Muscle layer of duodenum (tissue), 2 donors: ENCODE results near the gene PEX12.
"Not testable (repeated sequence)": the region's sequence is repeated elsewhere in the genome, so short reads cannot be mapped to it uniquely, and the experiment has no call there.

Experiments used
- H3K27ac ChIP-seq: one replicate; pipeline ENCODE4 v1.7.0; 2013; ENCODE audit warnings: mild to moderate bottlenecking, low read length
- H3K27me3 ChIP-seq: one replicate; pipeline ENCODE4 v1.7.0; 2013; ENCODE audit warnings: low read depth, mild to moderate bottlenecking, control low read depth, low read length
- H3K36me3 ChIP-seq, 2 donors: one replicate each; pipeline ENCODE4 v1.7.0; 2013; ENCODE audit warnings: low read length in 2 of 2, control low read depth in 1 of 2, mild to moderate bottlenecking in 1 of 2; ENCODE audit not compliant: insufficient read depth in 2 of 2, control insufficient read depth in 1 of 2
- H3K4me1 ChIP-seq, 2 donors: one replicate each; pipeline ENCODE4 v1.7.0; 2013; ENCODE audit warnings: low read length in 2 of 2, mild to moderate bottlenecking in 2 of 2, control low read depth in 1 of 2, moderate library complexity in 1 of 2; ENCODE audit not compliant: insufficient read depth in 2 of 2, control insufficient read depth in 1 of 2
- H3K4me3 ChIP-seq, 2 donors: one replicate each; pipeline ENCODE4 v1.7.0; 2013; ENCODE audit warnings: low read length in 2 of 2, low read depth in 1 of 2, mild to moderate bottlenecking in 1 of 2
- H3K9me3 ChIP-seq, 2 donors: one replicate each; pipeline ENCODE4 v1.7.0; 2013; ENCODE audit warnings: low read length in 2 of 2, control low read depth in 1 of 2, mild to moderate bottlenecking in 1 of 2; ENCODE audit not compliant: control insufficient read depth in 1 of 2
- donor health status: healthy.

Gene PEX12

DNA sequence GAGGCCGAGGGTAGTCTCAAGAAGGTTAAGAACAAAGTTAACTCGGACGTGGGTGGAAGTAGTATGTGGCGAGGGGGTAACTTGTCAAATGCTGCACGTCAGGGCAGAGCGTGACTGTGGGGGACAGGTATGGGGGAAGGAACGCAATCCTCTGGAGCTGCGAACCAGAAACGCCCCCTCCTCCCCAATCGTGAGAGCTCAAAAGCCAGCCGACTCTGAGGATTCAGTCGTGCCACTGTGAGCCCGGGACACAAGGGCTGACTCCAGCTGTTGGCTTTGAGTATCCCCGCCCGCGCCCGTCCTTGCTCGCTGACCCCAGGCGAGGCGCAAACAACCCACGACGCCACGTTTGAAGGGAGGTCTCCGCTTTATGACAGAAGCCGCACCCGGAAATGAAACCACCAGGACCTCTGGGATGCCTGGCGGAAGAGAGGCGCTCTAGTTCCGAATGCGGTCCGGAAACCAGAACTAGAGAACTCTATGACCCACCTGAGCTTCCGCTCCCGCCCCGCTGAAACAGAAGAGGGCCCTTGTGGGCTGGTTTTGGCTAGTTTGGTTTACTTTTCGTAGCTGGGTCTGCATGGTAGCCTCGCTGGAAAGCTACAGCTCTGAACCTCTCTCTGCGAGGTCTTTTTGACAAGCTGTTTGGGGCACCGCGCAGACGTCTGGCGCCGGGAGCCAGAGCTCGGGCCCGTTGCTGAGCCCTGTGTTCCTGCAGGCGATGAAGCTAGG is at the start of gene PEX12:
TSS of gene PEX12 (minus strand) at position 375 of the 732 bp plus-strand sequence. CDS start 550 bp downstream, outside the sequence.
- Histone ChIP-seq H3K4me1 (peaks cover 11 to 17% of the 10 kb centered on the region in 2 donors), H3K9me3 (no peaks in the 10 kb centered on the region), H3K27me3 (no peaks in the 10 kb centered on the region), H3K4me3 (peak within 1 kb of the TSS; percentile 72 to 86), H3K27ac (peak within 1 kb of the TSS; percentile 93), H3K36me3 (peaks cover 11 to 21% of the 10 kb centered on the region in 2 donors)

- Histone ChIP-seq H3K4me1 (no peaks in the 10 kb centered on the region), H3K36me3 (peaks cover 51 to 66% of the 10 kb centered on the region in 2 donors), H3K9me3 (no peaks in the 10 kb centered on the region), H3K4me3 (no peak overlapping the region), H3K27ac (no peak overlapping the region), H3K27me3 (no peaks in the 10 kb centered on the region)
Observed at GRCh38 chr17:35627417-35627816, 49.0 kb upstream of the PEX12 start.

DNA sequence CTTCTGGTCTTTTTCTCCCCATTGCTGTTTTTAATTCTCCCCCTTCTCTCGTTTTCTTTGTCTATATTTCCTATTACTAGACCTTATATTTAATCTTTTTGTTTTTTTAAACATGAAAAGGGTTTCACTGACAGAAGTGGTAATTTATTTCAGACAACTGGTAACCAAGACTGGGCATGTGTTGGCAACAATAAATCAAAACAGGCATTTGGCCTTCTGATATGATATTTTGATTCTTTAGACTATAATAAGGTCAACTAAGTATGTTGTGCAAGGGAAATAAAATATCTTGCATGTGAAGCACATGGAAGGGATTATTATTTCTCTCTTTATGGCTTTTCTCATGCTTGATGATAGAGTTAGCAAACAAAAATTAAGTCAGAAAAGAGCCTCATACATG is 43.4 kb upstream of the PEX12 start:
- Histone ChIP-seq H3K36me3 (peaks cover 28 to 32% of the 10 kb centered on the region in 2 donors), H3K27ac (no peak overlapping the region), H3K4me3 (no peak overlapping the region), H3K27me3 (no peaks in the 10 kb centered on the region), H3K4me1 (no peaks in the 10 kb centered on the region), H3K9me3 (no peaks in the 10 kb centered on the region)

GRCh38 chr17:35618628-35619027 is 40.3 kb upstream of the PEX12 start:
- Histone ChIP-seq H3K4me3 (no peak overlapping the region), H3K4me1 (peaks cover 0 to 5% of the 10 kb centered on the region in 2 donors), H3K36me3 (peaks cover 3 to 8% of the 10 kb centered on the region in 2 donors), H3K27ac (no peak overlapping the region), H3K9me3 (no peaks in the 10 kb centered on the region), H3K27me3 (no peaks in the 10 kb centered on the region)

- Histone ChIP-seq H3K27ac (no peak overlapping the region), H3K9me3 (no peaks in the 10 kb centered on the region), H3K4me1 (peaks cover 0 to 5% of the 10 kb centered on the region in 2 donors), H3K4me3 (no peak overlapping the region), H3K27me3 (no peaks in the 10 kb centered on the region), H3K36me3 (peaks cover 5 to 6% of the 10 kb centered on the region in 2 donors)
Observed at GRCh38 chr17:35617505-35617904, 39.1 kb upstream of the PEX12 start.

- H3K4me3 ChIP-seq, result no peak overlapping the region
- no peaks in the 10 kb centered on the region for H3K9me3 ChIP-seq
- H3K36me3 ChIP-seq, result peaks cover 6 to 12% of the 10 kb centered on the region in 2 donors
- H3K4me1 ChIP-seq, result peaks cover 0 to 5% of the 10 kb centered on the region in 2 donors
- no peak overlapping the region for H3K27ac ChIP-seq
- no peaks in the 10 kb centered on the region for H3K27me3 ChIP-seq
Observed at GRCh38 chr17:35616536-35616935, 38.2 kb upstream of the PEX12 start.

DNA sequence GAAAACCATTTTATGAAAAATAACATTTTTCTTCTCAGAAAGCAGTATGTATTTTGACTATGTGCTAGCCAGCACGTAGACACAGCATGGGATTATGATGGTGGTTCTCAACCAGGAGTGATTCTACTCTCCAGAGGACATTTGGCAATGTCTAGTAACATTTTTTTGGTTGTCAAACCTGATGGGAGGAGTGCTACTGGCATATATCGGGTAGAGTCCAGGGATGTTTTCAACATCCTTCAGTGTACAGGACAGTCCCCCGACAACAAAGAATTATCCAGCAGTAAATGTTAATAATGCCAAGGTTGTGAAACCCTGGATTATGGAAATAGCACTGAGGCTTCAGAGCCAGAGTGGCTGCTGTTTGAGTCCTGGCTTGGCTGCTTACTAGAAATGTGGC is 36.4 kb upstream of the PEX12 start:
- Histone ChIP-seq H3K36me3 (peaks cover 12 to 17% of the 10 kb centered on the region in 2 donors), H3K27ac (no peak overlapping the region)

GRCh38 chr17:35612924-35613521 is 34.7 kb upstream of the PEX12 start:
- H3K4me1 ChIP-seq, result peaks cover 0 to 5% of the 10 kb centered on the region in 2 donors
- H3K36me3 ChIP-seq, result peaks cover 22 to 24% of the 10 kb centered on the region in 2 donors
- H3K4me3 ChIP-seq, result no peak overlapping the region
- H3K9me3 ChIP-seq, result no peaks in the 10 kb centered on the region
- H3K27me3 ChIP-seq, result no peaks in the 10 kb centered on the region
- no peak overlapping the region for H3K27ac ChIP-seq

More for the DNA sequence above, 36.4 kb upstream of the PEX12 start:
- Histone ChIP-seq H3K4me3 (no peak overlapping the region), H3K9me3 (no peaks in the 10 kb centered on the region), H3K4me1 (peaks cover 0 to 5% of the 10 kb centered on the region in 2 donors), H3K27me3 (no peaks in the 10 kb centered on the region)

GRCh38 chr17:35610746-35611145 is 32.4 kb upstream of the PEX12 start:
- H3K4me3 ChIP-seq, result not testable (repeated sequence)
- peaks cover 29 to 30% of the 10 kb centered on the region in 2 donors for H3K36me3 ChIP-seq

DNA sequence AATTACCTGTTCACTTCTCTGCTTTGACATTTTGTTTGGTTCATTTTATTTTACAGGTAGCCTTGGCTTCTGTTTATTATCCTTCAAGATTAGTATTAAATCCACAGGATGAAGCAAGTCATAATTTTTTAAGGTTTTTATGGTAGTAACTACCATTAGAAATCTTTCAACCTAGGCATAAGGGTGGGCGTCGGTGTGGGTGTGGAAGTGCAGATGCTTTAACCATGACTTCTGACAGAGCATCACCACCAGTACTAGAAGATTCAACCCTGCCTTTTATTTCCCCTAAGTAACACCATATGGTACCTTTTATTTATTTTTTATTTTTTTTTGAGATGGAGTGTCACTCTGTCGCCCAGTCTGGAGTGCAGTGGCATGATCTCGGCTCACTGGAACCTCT is 31.5 kb upstream of the PEX12 start:
- H3K27ac ChIP-seq, result no peak overlapping the region

More at GRCh38 chr17:35610746-35611145, 32.4 kb upstream of the PEX12 start:
- H3K27ac ChIP-seq, H3K27me3 ChIP-seq, H3K9me3 ChIP-seq, H3K4me1 ChIP-seq: not testable (repeated sequence)

DNA sequence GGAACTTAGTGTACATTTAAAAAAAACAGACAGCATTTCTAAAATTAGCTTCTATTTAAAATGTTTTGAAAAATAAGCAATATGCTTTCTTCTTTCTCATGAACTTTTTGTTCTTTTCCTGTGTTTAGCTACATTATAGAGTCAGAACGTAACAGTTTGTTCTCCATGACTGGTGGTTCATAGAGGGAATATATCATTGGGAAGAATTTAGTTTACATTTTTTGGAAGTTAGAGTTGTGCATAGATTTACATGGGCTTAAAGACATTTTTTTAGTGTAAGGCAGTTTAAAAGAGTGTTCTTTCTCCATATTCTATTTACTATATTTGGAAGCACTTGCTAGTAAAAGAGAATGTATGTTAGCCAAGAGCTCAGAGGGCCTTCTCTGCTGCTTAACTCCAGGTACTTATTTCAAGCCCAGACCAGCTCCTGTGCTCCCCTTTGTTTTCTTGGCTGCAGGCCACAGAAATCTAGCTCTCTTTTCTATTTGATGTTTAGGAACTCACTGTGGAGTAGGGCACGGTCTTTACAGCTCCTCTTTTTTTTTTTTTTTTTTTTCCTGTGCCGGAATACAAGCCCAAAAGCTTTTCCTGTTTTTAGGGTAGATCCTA is 29.0 kb upstream of the PEX12 start:
- no peak overlapping the region for H3K4me3 ChIP-seq
- peaks cover 33 to 45% of the 10 kb centered on the region in 2 donors for H3K36me3 ChIP-seq
- no peaks in the 10 kb centered on the region for H3K9me3 ChIP-seq
- H3K27me3 ChIP-seq, result no peaks in the 10 kb centered on the region
- no peaks in the 10 kb centered on the region for H3K4me1 ChIP-seq
- no peak overlapping the region for H3K27ac ChIP-seq

More for the DNA sequence above, 31.5 kb upstream of the PEX12 start:
- Histone ChIP-seq H3K9me3 (no peaks in the 10 kb centered on the region), H3K36me3 (peaks cover 32 to 33% of the 10 kb centered on the region in 2 donors), H3K4me3 (no peak overlapping the region), H3K27me3 (no peaks in the 10 kb centered on the region), H3K4me1 (peaks cover 0 to 2% of the 10 kb centered on the region in 2 donors)
